Body of pancreas (tissue), 4 donors: ENCODE data around the gene GRB10. TPM values are rescaled to one million over a fixed set of nuclear protein-coding genes. Genes with fewer than 3 reads are reported as not detected.
A peak's percentile ranks its signal among the peaks of the same experiment; 100 is the strongest.

Experiments used
- ATAC-seq: fragments of 150-250 bp; one replicate; pipeline ENCODE4 v1.9.1; 2016
- DNase-seq, 4 donors: peaks; one replicate each; pipeline ENCODE4 v3.0.0-alpha.2; 2019
- H3K27ac ChIP-seq, 4 donors: fragments of 200-600 bp; sonication (generic); 1 replicate in 3 of 4; 2 replicates in 1 of 4; pipeline versions ENCODE4 v1.5.1 to v1.6.1; 2016 to 2019; ENCODE audit warnings: mild to moderate bottlenecking in 1 of 4, mixed read lengths in 1 of 4, moderate library complexity in 1 of 4
- H3K27me3 ChIP-seq, 2 donors: fragments of 200-600 bp; sonication (generic); one replicate each; pipeline ENCODE4 v1.6.0; 2016; ENCODE audit warnings: mild to moderate bottlenecking in 1 of 2
- H3K36me3 ChIP-seq, 2 donors: fragments of 200-600 bp; sonication (generic); replicated peaks in 1 of 2; 2 replicates each; pipeline ENCODE4 v1.5.1; 2016; ENCODE audit warnings: low read depth in 2 of 2; ENCODE audit not compliant: insufficient read depth in 1 of 2
- H3K4me1 ChIP-seq: fragments of 200-600 bp; sonication (generic); one replicate; pipeline ENCODE4 v1.6.0; 2016
- H3K4me3 ChIP-seq, 2 donors: fragments of 200-600 bp; sonication (generic); 1 replicate in 1 of 2; 2 replicates in 1 of 2; pipeline ENCODE4 v1.5.1; 2016 to 2019
- H3K9me3 ChIP-seq, 3 donors: fragments of 200-600 bp; sonication (generic); 1 replicate in 2 of 3; 2 replicates in 1 of 3; pipeline ENCODE4 v1.5.1; 2016
- CTCF ChIP-seq, 7 experiments: fragments of 450-650 bp in 4 of 7; fragments of 200-600 bp in 3 of 7; sonication (generic) in 3 of 7; IDR thresholded peaks; one replicate each; pipeline ENCODE4 v1.5.1; 2016 to 2019; ENCODE audit warnings: antibody characterized with exemption in 7 of 7
- POLR2A ChIP-seq, 3 donors: fragments of 450-650 bp; IDR thresholded peaks; one replicate each; pipeline ENCODE4 v1.6.1; 2016; ENCODE audit warnings: antibody characterized with exemption in 3 of 3, mild to moderate bottlenecking in 2 of 3
- WGBS, 2 donors: methylation state at CpG; one replicate each; pipeline ENCODE4 v1.1.5; 2017; 5-methylcytosine and 5-hydroxymethylcytosine counted together
- intact Hi-C: fragments of 100-400 bp; cut with DNase I; formaldehyde crosslinking; loops from one replicate; pipeline ENCODE4 v1.15.1; 2023
- total RNA-seq, 2 donors: library from RNA; depleted of rRNA; stranded (reverse); fragments of >200 nt; gene quantifications; one replicate each; pipeline ENCODE4 v1.1.0, GENCODE V29; 2016

Gene GRB10
- total RNA-seq, 2 donors from 2014 or later = 130 to 229 TPM

- peaks cover 39% of the 10 kb centered on the region for H3K4me1 ChIP-seq
- 93 to 96% methylated on average over 5 of the region's 5 CpGs for WGBS, 2 donors
- H3K27me3 ChIP-seq = no peaks in the 10 kb centered on the region
- no peaks in the 10 kb centered on the region for H3K9me3 ChIP-seq
- no peak overlapping the region for H3K4me3 ChIP-seq
- intact Hi-C loops = no loop called here
- DNase-seq = no peak
- no peak for ATAC-seq
- TF ChIP-seq POLR2A (IDR thresholded peaks at IDR 0.05) (no peak), CTCF (IDR thresholded peaks at IDR 0.05) (no peak)
- no peak overlapping the region for H3K27ac ChIP-seq
- H3K36me3 ChIP-seq = no peaks in the 10 kb centered on the region
Measured at GRCh38 chr7:50644586-50644985, 138.1 kb downstream of the GRB10 start.

GRCh38 chr7:50644114-50644513 lies 138.6 kb downstream of the GRB10 start:
- no peak for ATAC-seq
- DNase-seq = no peak
- Histone ChIP-seq H3K4me3 (no peak overlapping the region), H3K27ac (no peak overlapping the region), H3K27me3 (no peaks in the 10 kb centered on the region), H3K9me3 (no peaks in the 10 kb centered on the region), H3K36me3 (no peaks in the 10 kb centered on the region), H3K4me1 (peaks cover 36% of the 10 kb centered on the region)
- TF ChIP-seq CTCF (IDR thresholded peaks at IDR 0.05) = no peak
- no peak for TF ChIP-seq POLR2A (IDR thresholded peaks at IDR 0.05)
- WGBS, 2 donors = 83 to 89% methylated on average over 6 of the region's 6 CpGs
- intact Hi-C loops = no loop called here

GRCh38 chr7:50641442-50642405 lies 141.0 kb downstream of the GRB10 start:
- TF ChIP-seq POLR2A (IDR thresholded peaks at IDR 0.05) (no peak), CTCF (IDR thresholded peaks at IDR 0.05) (peak in 1 of 7 experiments; percentile 26)
- no peak overlapping the region for H3K4me3 ChIP-seq
- ATAC-seq (peak; percentile 93), DNase-seq (peak; percentile 71 to 83 (median 73))
- H3K27ac ChIP-seq = peak overlapping the region in 3 of 4 donors; percentile 27 to 65 (median 65)
- H3K36me3 ChIP-seq = no peaks in the 10 kb centered on the region
- H3K4me1 ChIP-seq = peaks cover 29% of the 10 kb centered on the region
- intact Hi-C loops = no loop called here
- no peaks in the 10 kb centered on the region for H3K9me3 ChIP-seq
- no peaks in the 10 kb centered on the region for H3K27me3 ChIP-seq
- WGBS, 2 donors = 37 to 60% methylated on average over 14 to 18 of the region's 18 CpGs

- 74 to 83% methylated on average over 7 of the region's 7 CpGs for WGBS, 2 donors
- no peak overlapping the region for H3K4me3 ChIP-seq
- intact Hi-C loops = no loop called here
- peaks cover 26% of the 10 kb centered on the region for H3K4me1 ChIP-seq
- ATAC-seq (no peak), DNase-seq (no peak)
- TF ChIP-seq POLR2A (IDR thresholded peaks at IDR 0.05) = no peak
- no peak for TF ChIP-seq CTCF (IDR thresholded peaks at IDR 0.05)
- peak overlapping the region in 2 of 4 donors; percentile 11 to 65 for H3K27ac ChIP-seq
- no peaks in the 10 kb centered on the region for H3K36me3 ChIP-seq
- H3K27me3 ChIP-seq = no peaks in the 10 kb centered on the region
- no peaks in the 10 kb centered on the region for H3K9me3 ChIP-seq
Measured at GRCh38 chr7:50640779-50641178, 141.9 kb downstream of the GRB10 start.
